Measurements from ENCODE around the gene ENTREP1.

ENTREP1 gene

DNA sequence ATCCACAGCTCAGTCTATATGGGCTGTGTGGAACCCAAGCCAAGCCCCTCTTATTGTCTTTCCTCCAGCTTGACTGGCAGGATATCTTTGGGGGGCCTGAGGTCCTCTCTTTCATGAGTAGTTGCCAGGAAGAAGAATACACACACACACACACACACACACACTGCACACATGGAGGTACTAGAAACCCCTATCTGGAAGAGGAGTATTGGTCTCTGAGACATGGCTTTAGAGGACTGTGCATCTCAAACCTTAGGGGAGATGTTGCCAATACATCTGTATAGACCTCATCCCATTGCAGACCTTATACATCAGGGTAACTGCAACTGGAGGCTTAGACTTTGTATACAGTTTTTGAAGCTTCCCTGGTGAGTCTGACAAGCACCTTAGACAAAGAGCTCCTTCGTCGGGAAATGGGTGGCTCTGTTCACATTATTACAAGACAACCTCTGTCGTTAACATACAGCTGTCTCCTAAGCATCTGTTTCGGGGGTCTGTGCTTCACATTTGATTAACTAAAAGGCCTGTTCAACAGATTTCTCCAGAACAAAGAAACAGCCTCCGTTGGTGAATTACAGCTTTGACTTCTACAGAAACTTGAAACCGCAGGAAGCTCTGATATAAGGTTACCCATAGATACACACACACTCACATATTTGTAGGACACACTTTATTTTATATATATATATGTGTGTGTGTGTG is 5.5 kb upstream of the ENTREP1 start:
- no peak for DNase-seq (ENCODE audit: low read depth in 1 of 2, low spot score in 1 of 2)

- no peak for DNase-seq (ENCODE audit: low read depth in 1 of 2, low spot score in 1 of 2)
Measured at GRCh38 chr9:69322256-69322655, 2.8 kb upstream of the ENTREP1 start.

- DNase-seq (ENCODE audit: low read depth in 1 of 2, low spot score in 1 of 2) = no peak
Measured at GRCh38 chr9:69323861-69324260, 1.2 kb upstream of the ENTREP1 start.

GRCh38 chr9:69325409-69326212 is 596 bp downstream of the ENTREP1 start:
- DNase-seq (ENCODE audit: low read depth in 1 of 2, low spot score in 1 of 2) = no peak

- DNase-seq (ENCODE audit: low read depth in 1 of 2, low spot score in 1 of 2) = no peak
Measured at GRCh38 chr9:69326261-69326660, 1.2 kb downstream of the ENTREP1 start.

- DNase-seq (ENCODE audit: low read depth in 1 of 2, low spot score in 1 of 2) = no peak
Measured at GRCh38 chr9:69330580-69330979, 5.6 kb downstream of the ENTREP1 start.

DNA sequence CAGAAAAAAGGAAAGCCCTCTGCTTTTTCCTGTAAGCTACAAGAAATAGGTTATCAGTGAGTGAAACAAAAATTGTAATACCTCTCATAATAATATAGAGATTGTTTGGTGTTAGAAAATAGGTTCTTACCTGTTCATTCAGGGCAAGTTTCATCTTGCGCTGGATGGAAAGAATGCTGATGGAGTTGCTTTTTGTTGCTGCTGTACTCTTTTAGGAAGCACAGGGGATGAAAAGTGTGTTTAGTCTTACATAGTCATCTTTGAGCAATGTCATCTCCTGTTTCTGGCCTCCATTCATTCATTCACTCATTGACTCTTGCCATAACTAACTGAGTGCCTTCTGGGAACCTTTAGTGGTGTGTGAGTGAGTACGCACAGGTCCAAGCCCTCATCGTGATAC is 6.4 kb downstream of the ENTREP1 start:
- no peak for DNase-seq (ENCODE audit: low read depth in 1 of 2, low spot score in 1 of 2)

- no peak for DNase-seq (ENCODE audit: low read depth in 1 of 2, low spot score in 1 of 2)
Measured at GRCh38 chr9:69332067-69332685, 7.2 kb downstream of the ENTREP1 start.

- DNase-seq (ENCODE audit: low read depth in 1 of 2, low spot score in 1 of 2) = no peak
Measured at GRCh38 chr9:69333716-69334115, 8.7 kb downstream of the ENTREP1 start.

GRCh38 chr9:69334317-69334716 is 9.3 kb downstream of the ENTREP1 start:
- DNase-seq (ENCODE audit: low read depth in 1 of 2, low spot score in 1 of 2) = no peak

GRCh38 chr9:69339620-69340019 is 14.6 kb downstream of the ENTREP1 start:
- no peak for DNase-seq (ENCODE audit: low read depth in 1 of 2, low spot score in 1 of 2)

- DNase-seq (ENCODE audit: low read depth in 1 of 2, low spot score in 1 of 2) = no peak
Measured at GRCh38 chr9:69340631-69341030, 15.6 kb downstream of the ENTREP1 start.

DNA sequence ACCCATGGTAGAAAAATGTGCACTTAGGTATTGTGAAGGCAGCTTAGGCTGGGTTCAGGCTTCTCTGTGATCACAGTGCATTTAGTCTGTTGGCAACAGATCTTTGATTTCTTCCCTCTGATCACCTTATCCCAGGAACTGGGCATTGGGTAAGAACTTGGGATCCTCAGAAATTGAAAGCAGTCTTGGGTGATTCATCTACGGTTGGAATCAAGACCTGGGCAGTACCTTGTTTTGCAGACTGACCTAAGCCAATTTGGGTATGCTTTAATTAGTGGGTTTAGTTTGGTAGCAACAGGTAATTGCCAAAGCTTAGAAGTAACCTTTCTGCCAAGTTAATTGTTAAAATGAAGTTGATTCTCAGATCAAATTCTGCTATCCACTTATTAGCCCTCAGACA is 17.8 kb downstream of the ENTREP1 start:
- DNase-seq (ENCODE audit: low read depth in 1 of 2, low spot score in 1 of 2) = no peak

- DNase-seq (ENCODE audit: low read depth in 1 of 2, low spot score in 1 of 2) = no peak
Measured at GRCh38 chr9:69344459-69344858, 19.4 kb downstream of the ENTREP1 start.

DNA sequence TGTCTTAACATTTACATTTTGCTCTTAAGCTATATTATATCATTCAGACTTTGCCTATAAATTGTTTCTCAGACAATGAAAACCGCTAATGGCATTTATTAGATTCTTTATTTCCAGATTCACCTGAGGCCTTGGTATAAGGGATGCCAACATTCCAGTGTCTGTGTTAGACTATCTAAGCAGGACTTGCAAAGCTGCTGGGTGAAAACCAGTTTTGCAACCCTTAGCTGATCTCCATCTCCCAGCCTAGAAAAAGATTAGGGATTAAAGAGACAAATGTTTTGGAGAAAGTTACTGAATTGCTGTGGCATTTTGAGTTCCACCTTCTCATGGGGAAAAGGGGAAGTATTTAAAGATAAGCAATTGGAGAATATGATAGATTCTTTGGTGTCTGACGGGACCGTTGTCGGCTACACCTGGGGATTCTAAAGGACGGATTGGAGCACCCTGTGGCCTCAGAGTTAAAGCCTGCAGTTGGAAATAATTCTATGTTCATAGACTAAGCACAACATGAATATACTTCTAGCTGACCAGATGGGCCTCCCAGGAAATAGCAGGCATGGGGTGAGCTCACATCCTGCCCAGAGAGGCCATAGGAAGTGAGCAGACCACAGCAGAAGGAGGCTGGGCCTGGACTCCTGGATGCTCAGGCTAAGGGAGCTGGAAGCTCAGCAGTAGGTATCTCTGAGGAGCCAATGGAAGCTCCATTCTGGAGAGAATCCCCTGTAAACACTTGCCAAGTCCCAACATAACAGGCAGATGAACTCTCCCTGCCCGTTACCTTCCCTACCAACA is 21.8 kb downstream of the ENTREP1 start:
- DNase-seq (ENCODE audit: low read depth in 1 of 2, low spot score in 1 of 2) = no peak

- DNase-seq (ENCODE audit: low read depth in 1 of 2, low spot score in 1 of 2) = no peak
Measured at GRCh38 chr9:69347607-69348006, 22.6 kb downstream of the ENTREP1 start.

DNA sequence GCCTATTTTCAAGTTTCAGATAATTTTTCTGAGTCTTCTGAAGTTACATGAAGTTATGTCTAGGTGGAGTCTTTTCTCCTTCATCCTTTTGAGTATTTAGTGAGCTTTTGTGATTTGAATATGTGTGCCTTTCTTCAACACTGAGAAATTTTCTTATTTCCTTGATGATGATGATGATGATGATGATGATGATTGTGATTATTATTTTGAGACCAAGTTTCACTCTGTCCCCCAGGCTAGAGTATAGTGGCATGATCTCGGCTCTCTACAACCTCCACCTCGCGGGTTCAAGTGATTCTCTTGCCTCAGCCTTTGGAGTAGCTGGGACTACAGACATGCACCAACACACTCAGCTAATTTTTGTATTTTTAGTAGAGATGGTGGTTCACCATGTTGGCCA is 26.2 kb downstream of the ENTREP1 start:
- no peak for DNase-seq (ENCODE audit: low read depth in 1 of 2, low spot score in 1 of 2)

GRCh38 chr9:69355232-69355631 is 30.2 kb downstream of the ENTREP1 start:
- DNase-seq (ENCODE audit: low read depth in 1 of 2, low spot score in 1 of 2) = no peak

DNA sequence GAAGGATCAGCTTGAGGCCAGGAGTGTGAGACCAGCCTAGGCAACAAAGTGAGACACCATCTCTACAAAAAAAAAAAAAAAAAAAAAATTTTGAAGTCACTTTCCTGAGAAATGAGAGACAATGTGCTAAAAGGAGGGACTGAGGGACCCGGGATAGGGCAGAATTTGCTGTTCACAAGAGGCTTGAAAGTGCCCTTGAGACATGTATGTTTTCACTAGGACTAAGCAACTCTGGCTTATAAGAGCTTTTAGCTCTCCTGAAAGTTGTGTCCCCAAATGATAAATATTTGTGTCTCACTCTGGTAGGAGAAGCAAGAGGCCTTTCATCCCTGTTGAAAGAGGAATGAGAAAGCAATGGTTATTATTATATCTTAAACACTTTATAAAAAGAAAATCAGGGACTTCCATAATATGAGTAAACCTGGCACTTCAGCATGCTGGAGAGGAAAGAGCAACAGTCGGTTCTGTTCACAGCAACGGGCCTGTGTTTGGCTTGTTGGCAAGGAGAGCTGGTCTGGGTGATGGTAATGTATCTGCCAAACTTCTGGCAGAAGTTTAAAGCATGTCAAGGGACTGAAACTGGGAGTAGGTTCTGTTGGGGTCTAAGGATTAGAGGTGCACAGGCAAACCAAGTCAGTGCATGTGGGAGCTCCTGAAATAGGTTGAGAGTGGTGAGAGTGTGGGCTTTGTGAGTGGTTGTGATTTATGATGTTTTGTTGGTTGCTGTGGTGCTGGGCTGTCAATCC is 32.2 kb downstream of the ENTREP1 start:
- DNase-seq (ENCODE audit: low read depth in 1 of 2, low spot score in 1 of 2) = no peak

DNA sequence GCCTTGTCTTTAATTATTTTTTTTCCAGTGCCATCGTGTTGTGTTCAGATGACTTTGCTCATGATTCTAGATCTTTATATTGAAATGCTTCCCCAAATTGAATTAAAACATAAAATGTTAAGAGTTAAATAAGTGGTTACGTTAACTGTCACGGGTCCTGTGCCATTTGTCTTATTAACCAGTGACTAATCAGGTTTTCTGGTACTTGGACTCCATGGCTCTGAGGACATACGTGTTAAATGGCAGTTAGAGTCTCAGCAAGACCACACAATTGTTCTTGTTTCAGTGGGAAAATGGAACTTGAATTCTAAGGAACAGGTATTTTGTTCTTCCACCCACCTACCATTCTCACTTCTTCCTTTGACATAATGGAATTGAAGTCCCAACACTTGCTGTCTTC is 32.8 kb downstream of the ENTREP1 start:
- DNase-seq (ENCODE audit: low read depth in 1 of 2, low spot score in 1 of 2) = no peak

GRCh38 chr9:69363191-69363590 is 38.2 kb downstream of the ENTREP1 start:
- DNase-seq (ENCODE audit: low read depth in 1 of 2, low spot score in 1 of 2) = no peak

Measured in stimulated activated CD4-positive, alpha-beta T cell treated with anti-CD3 and anti-CD28 coated beads, Interleukin-15, amount 100 ng/mL, for 1 hour (primary cell).